HEK293T (cell line): Measurements from ENCODE around the gene MYO7B.

Experiments
- CTCF ChIA-PET: fragments of 350-600 bp; formaldehyde crosslinking; extraction: SDS; loops from one replicate; lab custom pipeline; 2021; ENCODE audit warnings: antibody characterized with exemption, inconsistent platforms; lab: Yijun Ruan, JAX
- POLR2A ChIA-PET: fragments of 350-600 bp; formaldehyde crosslinking; extraction: SDS; loops from one replicate; lab custom pipeline; 2020; ENCODE audit warnings: antibody characterized with exemption, inconsistent platforms; lab: Yijun Ruan, JAX
- DNase-seq: peaks from one replicate; pipeline ENCODE4 v3.0.0; 2012; ENCODE audit warnings: mixed read lengths; ENCODE audit errors: extremely low spot score
- ARNT ChIP-seq: fragments of 450-650 bp; IDR thresholded peaks from 2 replicates; pipeline ENCODE4 v1.6.1; 2017; ENCODE audit warnings: mild to moderate bottlenecking
- BHLHE40 ChIP-seq: fragments of 450-650 bp; IDR thresholded peaks from 2 replicates; pipeline ENCODE4 v1.6.1; 2016; ENCODE audit warnings: mild to moderate bottlenecking, moderate library complexity, borderline replicate concordance
- CTBP1 ChIP-seq: fragments of 450-650 bp; IDR thresholded peaks from 2 replicates; pipeline ENCODE4 v1.6.1; 2016; ENCODE audit warnings: borderline replicate concordance
- ELF4 ChIP-seq: fragments of 450-650 bp; IDR thresholded peaks from 2 replicates; pipeline ENCODE4 v1.6.1; 2017; ENCODE audit warnings: antibody characterized with exemption
- FOXA1 ChIP-seq: fragments of 450-650 bp; IDR thresholded peaks from 2 replicates; pipeline ENCODE4 v1.6.1; 2016; ENCODE audit warnings: mild to moderate bottlenecking
- FOXK2 ChIP-seq: fragments of 450-650 bp; IDR thresholded peaks from 2 replicates; pipeline ENCODE4 v1.6.1; 2016; ENCODE audit warnings: mild to moderate bottlenecking
- FOXM1 ChIP-seq: fragments of 450-650 bp; IDR thresholded peaks from 2 replicates; pipeline ENCODE4 v1.6.1; 2017; ENCODE audit warnings: mild to moderate bottlenecking, borderline replicate concordance
- HDGF ChIP-seq: fragments of 450-650 bp; IDR thresholded peaks from 2 replicates; pipeline ENCODE4 v1.6.1; 2017; ENCODE audit warnings: antibody characterized with exemption, borderline replicate concordance
- L3MBTL2 ChIP-seq: fragments of 450-650 bp; conservative IDR thresholded peaks from 2 replicates; pipeline ENCODE4 v1.6.1; 2016; ENCODE audit warnings: mild to moderate bottlenecking
- LEF1 ChIP-seq: fragments of 450-650 bp; IDR thresholded peaks from 2 replicates; pipeline ENCODE4 v1.6.1; 2017; ENCODE audit warnings: mild to moderate bottlenecking, borderline replicate concordance
- NFRKB ChIP-seq: fragments of 450-650 bp; IDR thresholded peaks from 2 replicates; pipeline ENCODE4 v1.6.1; 2016; ENCODE audit warnings: mild to moderate bottlenecking, moderate library complexity
- SP1 ChIP-seq: fragments of 450-650 bp; IDR thresholded peaks from 2 replicates; pipeline ENCODE4 v1.6.1; 2017
- SUZ12 ChIP-seq: fragments of 450-650 bp; IDR thresholded peaks from 2 replicates; pipeline ENCODE4 v1.6.1; 2016; ENCODE audit warnings: mild to moderate bottlenecking
- TARDBP ChIP-seq: fragments of 450-650 bp; IDR thresholded peaks from 2 replicates; pipeline ENCODE4 v1.6.1; 2016
- ZNF384 ChIP-seq: fragments of 450-650 bp; IDR thresholded peaks from 2 replicates; pipeline ENCODE4 v1.6.1; 2016
- TF ChIP-seq, protein P1 (sequence below): fragments of 450-650 bp; IDR thresholded peaks from 2 replicates; pipeline ENCODE4 v1.6.1; 2016

MYO7B gene

DNA sequence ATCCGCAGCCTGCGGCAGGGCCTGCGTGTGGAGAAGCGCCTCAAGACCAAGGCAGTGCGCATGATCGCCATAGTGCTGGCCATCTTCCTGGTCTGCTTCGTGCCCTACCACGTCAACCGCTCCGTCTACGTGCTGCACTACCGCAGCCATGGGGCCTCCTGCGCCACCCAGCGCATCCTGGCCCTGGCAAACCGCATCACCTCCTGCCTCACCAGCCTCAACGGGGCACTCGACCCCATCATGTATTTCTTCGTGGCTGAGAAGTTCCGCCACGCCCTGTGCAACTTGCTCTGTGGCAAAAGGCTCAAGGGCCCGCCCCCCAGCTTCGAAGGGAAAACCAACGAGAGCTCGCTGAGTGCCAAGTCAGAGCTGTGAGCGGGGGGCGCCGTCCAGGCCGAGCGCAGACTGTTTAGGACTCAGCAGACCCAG is 115.9 kb downstream of the MYO7B start:
- DNase-seq = no peak
- ChIA-PET CTCF (interaction anchor here (3.9 kb wide), 1 partner anchor 60 kb away, joined by 46 read pairs; no protein-coding TSS in a partner anchor), POLR2A (no interaction called here)
- TF ChIP-seq FOXK2 = no peak
- no peak for TF ChIP-seq ZNF384
- no peak for TF ChIP-seq HDGF
- no peak for TF ChIP-seq ELF4
- no peak for TF ChIP-seq CTBP1

DNA sequence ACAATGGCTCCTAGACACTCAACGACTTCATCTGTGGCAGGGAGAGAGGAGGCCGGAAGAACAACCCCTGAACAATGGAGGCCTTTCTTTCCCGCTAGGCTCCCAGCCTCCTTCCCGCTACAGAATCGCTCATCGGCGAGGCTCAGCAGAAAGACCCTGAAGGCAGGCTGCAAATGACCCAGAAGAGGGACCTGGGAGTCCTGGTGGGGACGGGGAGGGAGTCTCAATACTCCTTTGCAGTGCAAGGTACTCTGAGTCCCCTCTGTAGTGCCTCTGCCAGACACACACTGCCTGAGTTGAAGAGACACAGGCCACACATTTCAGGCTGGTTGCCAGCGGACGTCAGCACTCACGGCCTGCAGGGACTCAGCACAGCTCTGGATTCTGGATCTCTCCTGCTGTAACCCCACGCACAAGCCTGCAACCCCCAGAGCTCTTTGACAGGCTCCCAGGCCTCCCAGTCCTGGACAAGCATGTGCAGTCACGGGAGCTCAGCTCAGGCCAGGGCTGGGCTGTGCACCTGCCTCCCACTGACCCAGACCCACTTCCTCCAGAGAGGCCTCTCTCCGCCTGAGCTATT is 116.6 kb downstream of the MYO7B start:
- TF ChIP-seq SP1 (no peak), ZNF384 (no peak), FOXM1 (no peak), NFRKB (no peak), CTBP1 (no peak), L3MBTL2 (no peak)
- ChIA-PET CTCF (interaction anchor here (1.0 kb wide), 1 partner anchor 61 kb away, joined by 4 read pairs; no protein-coding TSS in a partner anchor), POLR2A (interaction anchor here (1.1 kb wide), 1 partner anchor 51 kb away, joined by 4 read pairs; no protein-coding TSS in a partner anchor)
- DNase-seq = no peak

DNA sequence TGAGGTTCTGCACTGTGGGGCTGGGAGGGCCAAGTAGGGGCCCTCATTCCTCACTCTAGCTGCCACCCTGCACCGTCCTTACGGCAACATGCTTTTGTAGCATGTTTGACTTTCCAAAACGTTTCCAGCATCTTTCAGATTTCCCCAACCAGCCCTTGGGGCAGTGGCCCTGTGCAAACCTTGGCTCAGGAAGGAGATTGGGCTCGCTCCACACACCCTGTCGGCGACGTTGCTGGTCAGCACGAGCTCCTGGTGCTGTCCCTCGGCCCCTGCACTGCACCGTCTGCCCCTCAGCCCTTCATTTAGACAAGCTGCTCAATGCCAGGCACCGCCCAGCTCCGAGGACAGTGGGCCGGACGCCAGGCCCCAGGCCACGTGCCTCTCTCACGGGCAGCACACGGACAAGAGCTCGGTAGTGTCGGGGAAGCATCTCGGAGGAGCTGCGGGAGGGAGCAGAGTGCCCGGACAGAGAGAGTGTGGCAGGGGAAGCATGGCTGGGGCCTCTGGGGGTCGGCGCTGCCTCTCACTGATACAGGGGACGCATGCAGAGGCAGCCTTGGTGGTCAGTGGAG is 117.4 kb downstream of the MYO7B start:
- TF ChIP-seq FOXM1 (no peak), FOXA1 (no peak), NFRKB (no peak), CTBP1 (no peak), TARDBP (no peak), SUZ12 (no peak), L3MBTL2 (no peak), LEF1 (no peak), FOXK2 (no peak), HDGF (no peak), ARNT (no peak), ZNF384 (no peak)
- TF ChIP-seq, protein P1, sequence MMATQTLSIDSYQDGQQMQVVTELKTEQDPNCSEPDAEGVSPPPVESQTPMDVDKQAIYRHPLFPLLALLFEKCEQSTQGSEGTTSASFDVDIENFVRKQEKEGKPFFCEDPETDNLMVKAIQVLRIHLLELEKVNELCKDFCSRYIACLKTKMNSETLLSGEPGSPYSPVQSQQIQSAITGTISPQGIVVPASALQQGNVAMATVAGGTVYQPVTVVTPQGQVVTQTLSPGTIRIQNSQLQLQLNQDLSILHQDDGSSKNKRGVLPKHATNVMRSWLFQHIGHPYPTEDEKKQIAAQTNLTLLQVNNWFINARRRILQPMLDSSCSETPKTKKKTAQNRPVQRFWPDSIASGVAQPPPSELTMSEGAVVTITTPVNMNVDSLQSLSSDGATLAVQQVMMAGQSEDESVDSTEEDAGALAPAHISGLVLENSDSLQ = no peak
- CTCF ChIA-PET = interaction anchor here (1.0 kb wide), 1 partner anchor 62 kb away, joined by 4 read pairs; no protein-coding TSS in a partner anchor
- POLR2A ChIA-PET = interaction anchor here (1.1 kb wide), 1 partner anchor 51 kb away, joined by 4 read pairs; no protein-coding TSS in a partner anchor
- DNase-seq = no peak

DNA sequence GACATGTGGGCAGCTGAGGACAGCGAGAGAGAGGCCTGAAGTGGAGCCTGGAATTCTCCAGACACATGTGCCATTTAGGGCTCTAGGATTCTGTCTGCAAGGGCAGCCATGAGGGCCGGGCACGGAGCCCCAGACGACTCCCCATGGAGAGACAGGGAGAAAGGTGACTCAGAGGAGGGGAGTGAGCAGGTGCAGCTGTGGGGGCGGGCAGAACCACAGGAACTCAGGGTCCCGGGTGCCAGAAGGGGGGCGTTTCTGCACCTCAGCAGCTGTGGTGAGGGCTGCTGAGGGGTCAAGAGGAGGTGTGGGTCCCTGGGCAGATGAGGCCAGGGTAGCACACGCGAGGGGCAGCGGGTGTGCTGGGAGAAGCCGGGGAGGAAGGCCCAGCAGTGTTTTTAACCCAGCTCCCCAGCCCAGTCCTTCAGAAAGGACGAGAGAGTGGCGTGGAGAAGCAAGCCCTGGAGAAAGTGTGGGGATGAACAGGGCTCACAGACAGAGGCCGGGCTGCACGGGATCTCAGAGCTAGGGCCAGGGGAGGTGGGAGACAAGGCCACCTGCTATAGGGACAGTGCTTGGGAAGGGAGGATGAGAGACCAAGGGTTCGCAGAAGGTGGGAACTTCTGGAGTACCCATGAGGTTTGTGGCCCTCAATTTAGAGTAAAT is 118.1 kb downstream of the MYO7B start:
- CTCF ChIA-PET = interaction anchor here (1.2 kb wide), 1 partner anchor 62 kb away, joined by 3 read pairs; no protein-coding TSS in a partner anchor
- no peak for DNase-seq
- no peak for TF ChIP-seq ZNF384
- no peak for TF ChIP-seq NFRKB
- no peak for TF ChIP-seq ARNT
- no peak for TF ChIP-seq SP1
- TF ChIP-seq FOXK2 = no peak
- no peak for TF ChIP-seq FOXM1
- TF ChIP-seq TARDBP = no peak
- TF ChIP-seq, protein P1 = no peak
- TF ChIP-seq SUZ12 = no peak
- no peak for TF ChIP-seq BHLHE40
- no peak for TF ChIP-seq HDGF
- no peak for TF ChIP-seq FOXA1
- TF ChIP-seq LEF1 = no peak
- TF ChIP-seq L3MBTL2 = no peak
- TF ChIP-seq CTBP1 = no peak
- TF ChIP-seq ELF4 = no peak
- POLR2A ChIA-PET = interaction anchor here (1.4 kb wide), 1 partner anchor 51 kb away, joined by 3 read pairs; no protein-coding TSS in a partner anchor

DNA sequence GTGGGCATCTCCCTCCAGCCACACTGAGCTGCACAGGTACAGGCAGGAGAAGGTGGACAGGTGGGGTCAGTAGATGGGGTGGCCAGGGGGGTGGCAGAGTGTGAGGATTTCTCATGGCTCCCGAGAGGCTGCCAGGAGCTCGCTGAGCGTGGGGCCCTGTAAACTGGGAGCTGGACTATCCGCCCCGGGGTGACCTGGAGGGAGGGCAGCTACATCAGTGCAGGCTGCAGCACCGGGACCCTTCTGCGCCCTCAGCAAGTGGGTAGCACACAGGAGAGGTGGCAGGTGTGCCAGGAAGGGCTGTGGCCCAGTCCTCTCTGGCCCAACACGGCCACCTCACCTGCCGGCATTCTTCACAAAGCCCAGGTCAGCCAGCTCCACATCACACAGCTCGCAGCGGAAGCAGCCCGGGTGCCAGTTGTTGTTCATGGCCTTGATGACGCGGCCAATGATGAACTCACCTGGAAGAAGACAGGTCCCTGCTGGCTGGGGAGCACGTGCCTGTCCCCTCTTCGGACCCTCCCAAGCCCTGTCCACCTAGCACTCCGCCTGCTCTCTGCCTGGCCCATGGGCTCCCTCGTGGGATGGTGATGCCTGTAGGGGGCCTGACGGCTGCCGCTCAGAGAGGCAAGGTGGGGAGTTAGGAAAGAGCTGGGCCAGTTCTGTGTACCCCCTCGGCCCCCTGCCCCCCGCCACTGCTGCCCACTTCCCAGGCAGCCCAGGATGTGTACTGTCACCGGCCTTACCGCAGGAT is 118.8 kb downstream of the MYO7B start:
- ChIA-PET CTCF (interaction anchor here (1.2 kb wide), 1 partner anchor 63 kb away, joined by 3 read pairs; no protein-coding TSS in a partner anchor), POLR2A (interaction anchor here (1.4 kb wide), 1 partner anchor 50 kb away, joined by 3 read pairs; no protein-coding TSS in a partner anchor)
- TF ChIP-seq HDGF = no peak
- no peak for TF ChIP-seq TARDBP
- DNase-seq = no peak

DNA sequence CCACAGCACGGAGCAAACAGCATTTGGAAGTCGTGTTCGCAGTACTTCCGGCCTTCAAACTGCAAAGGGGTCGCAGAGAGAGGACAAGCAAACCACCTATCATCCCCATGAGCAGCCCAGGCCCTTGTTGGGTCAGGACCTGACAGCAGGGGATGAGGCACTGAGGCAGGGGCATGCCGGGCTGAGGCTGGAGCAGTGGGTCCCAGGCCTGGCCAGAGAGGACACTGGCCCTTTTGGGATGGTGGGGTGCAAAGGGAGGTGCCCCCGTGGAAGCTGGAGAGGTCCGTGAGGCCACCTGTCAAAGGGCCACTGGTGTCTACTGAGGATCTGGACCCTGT is 119.3 kb downstream of the MYO7B start:
- CTCF ChIA-PET = interaction anchor here (1.2 kb wide), 1 partner anchor 64 kb away, joined by 3 read pairs; no protein-coding TSS in a partner anchor
- POLR2A ChIA-PET = interaction anchor here (1.4 kb wide), 1 partner anchor 50 kb away, joined by 3 read pairs; no protein-coding TSS in a partner anchor
- DNase-seq = no peak
- TF ChIP-seq L3MBTL2 (no peak), HDGF (no peak), CTBP1 (no peak), ZNF384 (no peak), FOXA1 (no peak), BHLHE40 (no peak), ARNT (no peak)
